Measurements from ENCODE around the gene COPS4. TPM values are rescaled to one million over a fixed set of nuclear protein-coding genes. Genes with fewer than 3 reads are reported as not detected.
A peak's percentile ranks its signal among the peaks of the same experiment; 100 is the strongest.
"Not testable (repeated sequence)": the region's sequence is repeated elsewhere in the genome, so short reads cannot be mapped to it uniquely, and the experiment has no call there.

Gene COPS4
- total RNA-seq, 1 donor from 2014 or later: 34.4 TPM

GRCh38 chr4:83107631-83108030 lies 72.6 kb downstream of the COPS4 start:
- Mint-ChIP-seq H3K4me1 (ENCODE audit: unreplicated experiment) (peaks cover 7% of the 10 kb centered on the region), H3K36me3 (no peaks in the 10 kb centered on the region), H3K4me3 (no peak overlapping the region), H3K9me3 (no peaks in the 10 kb centered on the region), H3K27me3 (peaks cover 10% of the 10 kb centered on the region), H3K27ac (no peak overlapping the region)
- TF ChIP-seq, protein P1, sequence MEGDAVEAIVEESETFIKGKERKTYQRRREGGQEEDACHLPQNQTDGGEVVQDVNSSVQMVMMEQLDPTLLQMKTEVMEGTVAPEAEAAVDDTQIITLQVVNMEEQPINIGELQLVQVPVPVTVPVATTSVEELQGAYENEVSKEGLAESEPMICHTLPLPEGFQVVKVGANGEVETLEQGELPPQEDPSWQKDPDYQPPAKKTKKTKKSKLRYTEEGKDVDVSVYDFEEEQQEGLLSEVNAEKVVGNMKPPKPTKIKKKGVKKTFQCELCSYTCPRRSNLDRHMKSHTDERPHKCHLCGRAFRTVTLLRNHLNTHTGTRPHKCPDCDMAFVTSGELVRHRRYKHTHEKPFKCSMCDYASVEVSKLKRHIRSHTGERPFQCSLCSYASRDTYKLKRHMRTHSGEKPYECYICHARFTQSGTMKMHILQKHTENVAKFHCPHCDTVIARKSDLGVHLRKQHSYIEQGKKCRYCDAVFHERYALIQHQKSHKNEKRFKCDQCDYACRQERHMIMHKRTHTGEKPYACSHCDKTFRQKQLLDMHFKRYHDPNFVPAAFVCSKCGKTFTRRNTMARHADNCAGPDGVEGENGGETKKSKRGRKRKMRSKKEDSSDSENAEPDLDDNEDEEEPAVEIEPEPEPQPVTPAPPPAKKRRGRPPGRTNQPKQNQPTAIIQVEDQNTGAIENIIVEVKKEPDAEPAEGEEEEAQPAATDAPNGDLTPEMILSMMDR (conservative IDR thresholded peaks at IDR 0.05): no peak
- no peak for DNase-seq (ENCODE audit: extremely low spot score, unreplicated experiment)

DNA sequence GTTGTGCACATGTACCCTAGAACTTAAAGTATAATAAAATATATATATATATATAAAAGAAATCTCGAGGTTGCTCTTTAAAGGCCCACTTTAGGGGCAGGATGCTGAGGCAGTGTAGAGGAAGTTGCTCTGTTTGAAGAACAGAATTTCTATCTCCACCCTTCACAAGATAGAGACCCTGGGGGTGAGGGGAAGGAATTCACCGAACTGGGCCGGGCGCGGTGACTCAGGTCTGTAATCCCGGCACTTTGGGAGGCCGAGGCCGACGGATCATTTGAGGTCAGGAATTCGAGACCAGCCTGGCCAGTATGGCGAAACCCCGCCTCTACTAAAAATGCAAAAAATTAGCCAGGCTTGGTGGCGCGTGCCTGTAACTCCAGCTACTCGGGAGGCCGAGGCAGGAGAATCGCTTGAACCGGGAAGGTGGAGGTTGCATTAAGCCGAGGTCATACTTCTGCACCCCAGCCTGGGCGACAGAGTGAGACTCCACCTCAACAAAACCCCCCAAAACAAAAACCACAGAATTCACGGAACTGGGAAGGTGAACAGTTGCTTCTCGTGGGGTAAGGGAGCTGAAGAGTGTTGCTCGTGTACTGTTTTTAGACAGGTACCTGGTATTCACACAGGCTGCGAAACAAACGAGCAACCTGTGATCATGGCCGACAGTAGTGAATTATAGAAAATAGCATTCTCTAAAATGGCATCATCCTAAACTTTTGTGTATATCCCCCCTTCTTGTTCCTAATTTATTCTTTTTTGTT lies 73.3 kb downstream of the COPS4 start:
- no peak for DNase-seq (ENCODE audit: extremely low spot score, unreplicated experiment)
- Mint-ChIP-seq H3K4me1 (ENCODE audit: unreplicated experiment) (peaks cover 7% of the 10 kb centered on the region), H3K27ac (no peak overlapping the region), H3K9me3 (no peaks in the 10 kb centered on the region), H3K27me3 (peaks cover 10% of the 10 kb centered on the region), H3K4me3 (peak overlapping the region; percentile 89), H3K36me3 (no peaks in the 10 kb centered on the region)
- TF ChIP-seq, protein P1 (conservative IDR thresholded peaks at IDR 0.05): no peak

DNA sequence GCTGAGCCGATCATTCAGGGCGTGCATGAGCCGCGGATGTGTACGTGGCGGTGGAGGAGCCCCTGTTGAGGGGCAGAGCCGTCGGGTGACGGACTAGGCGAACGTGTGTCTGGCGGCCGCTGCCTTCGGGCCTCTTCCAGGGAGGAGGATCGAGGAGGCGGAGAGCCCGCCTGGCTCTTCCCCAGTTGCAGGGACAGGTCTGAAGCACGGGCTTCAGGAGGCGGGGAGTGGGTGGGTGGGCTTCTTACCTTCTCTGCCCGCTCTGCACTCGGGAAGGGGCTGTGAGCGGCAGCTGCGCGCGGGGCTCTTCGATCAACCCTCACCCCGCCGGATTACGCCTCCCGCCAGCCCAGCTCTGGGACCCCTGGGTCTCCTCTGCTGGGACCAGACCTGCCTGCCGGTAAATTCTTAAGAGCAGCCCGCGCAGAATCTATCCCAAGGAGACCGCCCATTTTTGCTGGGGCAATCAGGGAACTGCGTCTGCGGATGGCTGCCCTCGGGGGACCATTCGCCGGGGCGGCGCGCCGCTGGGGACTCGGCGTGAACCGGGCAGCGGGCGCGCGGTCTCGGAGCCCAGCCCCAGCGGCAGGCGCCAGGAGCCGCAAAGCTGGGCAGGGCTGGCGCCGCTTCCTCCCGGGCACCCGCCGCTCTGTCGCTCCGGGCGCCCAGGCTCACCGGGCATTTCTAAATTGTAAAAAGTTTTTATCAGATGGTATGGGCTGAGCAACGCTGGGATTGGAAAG lies 74.7 kb downstream of the COPS4 start:
- peak overlapping the region; percentile 93 for H3K27ac Mint-ChIP-seq
- H3K9me3 Mint-ChIP-seq: no peaks in the 10 kb centered on the region
- H3K4me3 Mint-ChIP-seq: peak overlapping the region; percentile 94
- peaks cover 10% of the 10 kb centered on the region for H3K27me3 Mint-ChIP-seq
- DNase-seq (ENCODE audit: extremely low spot score, unreplicated experiment): peak; percentile 72
- H3K36me3 Mint-ChIP-seq: no peaks in the 10 kb centered on the region
- TF ChIP-seq, protein P1 (conservative IDR thresholded peaks at IDR 0.05): no peak
- H3K4me1 Mint-ChIP-seq (ENCODE audit: unreplicated experiment): peaks cover 7% of the 10 kb centered on the region

- peak overlapping the region; percentile 94 for H3K4me3 Mint-ChIP-seq
- H3K27me3 Mint-ChIP-seq: peaks cover 10% of the 10 kb centered on the region
- H3K4me1 Mint-ChIP-seq (ENCODE audit: unreplicated experiment): peaks cover 7% of the 10 kb centered on the region
- H3K9me3 Mint-ChIP-seq: no peaks in the 10 kb centered on the region
- no peaks in the 10 kb centered on the region for H3K36me3 Mint-ChIP-seq
- TF ChIP-seq, protein P1 (conservative IDR thresholded peaks at IDR 0.05): peak; percentile 70
- H3K27ac Mint-ChIP-seq: peak overlapping the region; percentile 93
- DNase-seq (ENCODE audit: extremely low spot score, unreplicated experiment): peak; percentile 87
Observed at GRCh38 chr4:83110223-83110945, 75.4 kb downstream of the COPS4 start.

GRCh38 chr4:83110970-83111750 lies 76.2 kb downstream of the COPS4 start:
- TF ChIP-seq, protein P1 (conservative IDR thresholded peaks at IDR 0.05): no peak
- peaks cover 10% of the 10 kb centered on the region for H3K27me3 Mint-ChIP-seq
- DNase-seq (ENCODE audit: extremely low spot score, unreplicated experiment): no peak
- H3K4me3 Mint-ChIP-seq: peak overlapping the region; percentile 94
- H3K36me3 Mint-ChIP-seq: no peaks in the 10 kb centered on the region
- H3K4me1 Mint-ChIP-seq (ENCODE audit: unreplicated experiment): peaks cover 7% of the 10 kb centered on the region
- H3K9me3 Mint-ChIP-seq: no peaks in the 10 kb centered on the region
- peak overlapping the region; percentile 93 for H3K27ac Mint-ChIP-seq

DNA sequence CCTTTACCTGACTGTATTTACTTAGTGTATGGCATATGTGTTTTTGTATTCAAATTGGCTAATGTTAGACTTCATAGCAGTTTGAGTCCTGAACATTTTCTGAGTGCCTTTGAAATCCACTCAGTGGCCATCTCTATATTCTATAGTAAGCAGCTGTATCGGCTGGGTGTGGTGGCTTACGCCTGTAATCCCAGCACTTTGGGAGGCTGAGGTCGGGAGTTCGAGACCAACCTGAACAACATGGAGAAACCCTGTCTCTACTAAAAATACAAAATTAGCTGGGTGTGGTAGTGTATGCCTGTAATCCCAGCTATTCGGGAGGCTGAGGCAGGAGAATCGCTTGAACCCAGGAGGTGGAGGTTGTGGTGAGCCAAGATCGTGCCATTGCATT lies 76.8 kb downstream of the COPS4 start:
- H3K27ac Mint-ChIP-seq; H3K4me1 Mint-ChIP-seq (ENCODE audit: unreplicated experiment); DNase-seq (ENCODE audit: extremely low spot score, unreplicated experiment); H3K36me3 Mint-ChIP-seq; H3K9me3 Mint-ChIP-seq: not testable (repeated sequence)
- Mint-ChIP-seq H3K27me3 (peaks cover 10% of the 10 kb centered on the region), H3K4me3 (peak overlapping the region; percentile 31)

Measured in type B pancreatic cell (in vitro differentiated cells).